GM21381 (cell line): ENCODE results near the gene ERP27.

Source experiments
- ATAC-seq: cut with Tn5 transposase; IDR thresholded peaks from one replicate; pipeline ENCODE4 v1.9.1; 2021; ENCODE audit warnings: mild to moderate bottlenecking, moderate library complexity; ENCODE audit not compliant: unreplicated experiment

Gene ERP27

GRCh38 chr12:14938301-14938700, at the start of gene ERP27:
Gene ERP27, minus strand, starts transcription at chr12:14938537. Its CDS starts 29 bp downstream, at chr12:14938508.
- peak; percentile 9 for ATAC-seq

- no peak for ATAC-seq
Observed at GRCh38 chr12:14988035-14988434, 49.7 kb upstream of the ERP27 start.

GRCh38 chr12:14986449-14986848, 48.1 kb upstream of the ERP27 start:
- no peak for ATAC-seq

GRCh38 chr12:14984766-14985285, 46.5 kb upstream of the ERP27 start:
- ATAC-seq, result no peak

- no peak for ATAC-seq
Observed at GRCh38 chr12:14984036-14984435, 45.7 kb upstream of the ERP27 start.

GRCh38 chr12:14982991-14983390, 44.7 kb upstream of the ERP27 start:
- ATAC-seq, result no peak

- ATAC-seq, result no peak
Observed at GRCh38 chr12:14982562-14982961, 44.2 kb upstream of the ERP27 start.

- ATAC-seq, result no peak
Observed at GRCh38 chr12:14981049-14981448, 42.7 kb upstream of the ERP27 start.

- no peak for ATAC-seq
Observed at GRCh38 chr12:14979468-14979867, 41.1 kb upstream of the ERP27 start.

GRCh38 chr12:14976658-14977057, 38.3 kb upstream of the ERP27 start:
- ATAC-seq, result no peak

- no peak for ATAC-seq
Observed at GRCh38 chr12:14975457-14975856, 37.1 kb upstream of the ERP27 start.

GRCh38 chr12:14974633-14975032, 36.3 kb upstream of the ERP27 start:
- no peak for ATAC-seq

GRCh38 chr12:14972816-14973215, 34.5 kb upstream of the ERP27 start, which contains the start of gene PDE6H:
Gene PDE6H, plus strand, starts transcription at chr12:14973042. Its CDS starts 4,971 bp downstream, at chr12:14978013.
- ATAC-seq, result no peak

GRCh38 chr12:14970473-14970872, 32.1 kb upstream of the ERP27 start:
- no peak for ATAC-seq

- no peak for ATAC-seq
Observed at GRCh38 chr12:14968478-14968877, 30.1 kb upstream of the ERP27 start.

- no peak for ATAC-seq
Observed at GRCh38 chr12:14965221-14965620, 26.9 kb upstream of the ERP27 start.

GRCh38 chr12:14964406-14964805, 26.1 kb upstream of the ERP27 start:
- no peak for ATAC-seq

GRCh38 chr12:14963520-14963919, 25.2 kb upstream of the ERP27 start:
- ATAC-seq, result no peak

GRCh38 chr12:14962797-14963196, 24.5 kb upstream of the ERP27 start:
- no peak for ATAC-seq

- ATAC-seq, result no peak
Observed at GRCh38 chr12:14962153-14962539, 23.8 kb upstream of the ERP27 start.

GRCh38 chr12:14961466-14962152, 23.3 kb upstream of the ERP27 start, which contains the start of gene ARHGDIB:
Gene ARHGDIB, minus strand, starts transcription at chr12:14961601. Its CDS starts 10,889 bp downstream, at chr12:14950712.
- peak; percentile 66 for ATAC-seq
